Kidney capillary endothelial cell (primary cell): ENCODE results near the gene TTC12.

ENCODE experiments used
- DNase-seq: peaks from one replicate; pipeline ENCODE4 v3.0.0-alpha.2; 2018; ENCODE audit warnings: low spot score

TTC12 gene

GRCh38 chr11:113405724-113406478 is 91.5 kb downstream of the TTC12 start:
- no peak for DNase-seq

DNA sequence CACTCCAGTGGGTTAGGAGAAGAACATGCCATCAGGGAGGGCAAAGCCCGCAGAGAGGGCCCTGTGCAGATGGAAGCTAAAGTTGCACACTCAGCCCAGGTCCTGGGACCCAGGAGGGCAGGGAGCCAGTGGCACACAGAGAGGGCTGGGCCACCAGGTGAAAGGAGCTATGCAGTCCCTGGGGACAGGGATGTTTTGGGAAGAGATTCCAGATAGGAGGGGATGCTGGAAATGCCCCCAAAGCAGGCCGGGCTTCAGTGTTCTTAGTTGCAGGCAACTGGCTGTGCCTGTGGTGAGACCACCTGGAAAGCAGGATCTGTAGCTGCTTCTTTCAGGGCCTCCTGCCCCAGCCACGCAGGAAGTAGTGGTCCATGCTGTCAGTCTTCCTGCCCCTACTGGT is 92.8 kb downstream of the TTC12 start:
- no peak for DNase-seq

DNA sequence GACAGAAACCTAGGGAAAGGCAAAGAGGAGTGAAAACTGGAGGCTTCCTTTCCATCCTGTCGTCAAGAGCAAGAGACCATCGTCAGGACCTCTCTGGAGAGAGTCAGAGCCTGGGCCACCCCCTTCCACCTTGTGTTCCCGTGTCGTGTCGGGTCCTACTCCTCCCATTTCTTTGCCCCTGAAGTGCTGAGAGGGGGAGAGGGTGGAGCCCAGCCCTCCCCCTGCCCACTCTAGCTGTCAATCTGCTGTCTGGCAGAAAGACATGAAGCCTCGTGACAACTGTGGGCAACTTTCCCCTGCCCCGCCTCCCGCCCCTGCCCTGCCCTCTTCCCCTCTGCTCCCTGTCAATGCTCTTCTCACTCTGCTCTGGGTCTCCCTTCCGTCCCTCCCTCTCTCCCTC is 93.8 kb downstream of the TTC12 start:
- DNase-seq, result no peak

DNA sequence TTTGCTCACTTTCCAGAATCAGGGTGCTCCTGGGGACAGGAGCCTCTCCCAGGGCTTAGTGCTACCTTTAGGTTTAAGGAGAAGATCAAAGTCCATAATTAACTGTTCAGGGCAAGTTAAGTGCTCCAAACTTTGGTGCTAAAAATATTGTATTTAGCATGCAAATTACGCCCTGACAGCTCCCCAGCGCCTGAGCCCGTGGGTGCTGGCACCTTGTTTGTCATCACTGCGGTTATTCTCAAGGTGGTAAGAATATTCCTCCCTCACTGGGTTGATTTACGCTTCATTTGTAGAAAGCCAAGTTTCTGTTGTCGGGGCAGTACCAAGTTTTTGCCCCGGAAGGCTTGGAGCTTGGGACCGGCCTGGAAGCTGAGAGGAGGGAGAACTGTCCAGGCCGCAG is 94.5 kb downstream of the TTC12 start:
- DNase-seq, result no peak

DNA sequence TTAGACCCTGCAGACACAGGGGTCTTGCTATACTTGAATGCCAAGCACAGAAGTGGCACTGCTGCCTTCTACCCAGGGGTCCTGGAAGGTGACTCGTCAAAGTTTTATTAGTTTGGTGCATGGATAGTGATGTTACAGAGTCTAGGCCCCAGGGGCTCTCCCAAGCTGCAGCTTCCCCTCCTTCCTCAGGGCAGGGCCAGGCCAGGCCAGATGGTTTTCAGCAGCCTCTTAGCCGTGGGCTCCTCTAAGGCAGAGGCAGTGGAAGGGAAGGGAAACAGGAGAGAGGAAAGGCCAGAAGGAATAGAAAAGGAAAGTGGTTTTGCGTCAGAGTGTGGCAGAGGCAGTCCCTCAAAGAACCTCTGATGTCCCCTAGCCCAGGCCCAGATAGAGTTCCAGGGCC is 95.1 kb downstream of the TTC12 start:
- DNase-seq, result no peak

GRCh38 chr11:113410414-113411135 is 96.2 kb downstream of the TTC12 start:
- no peak for DNase-seq

DNA sequence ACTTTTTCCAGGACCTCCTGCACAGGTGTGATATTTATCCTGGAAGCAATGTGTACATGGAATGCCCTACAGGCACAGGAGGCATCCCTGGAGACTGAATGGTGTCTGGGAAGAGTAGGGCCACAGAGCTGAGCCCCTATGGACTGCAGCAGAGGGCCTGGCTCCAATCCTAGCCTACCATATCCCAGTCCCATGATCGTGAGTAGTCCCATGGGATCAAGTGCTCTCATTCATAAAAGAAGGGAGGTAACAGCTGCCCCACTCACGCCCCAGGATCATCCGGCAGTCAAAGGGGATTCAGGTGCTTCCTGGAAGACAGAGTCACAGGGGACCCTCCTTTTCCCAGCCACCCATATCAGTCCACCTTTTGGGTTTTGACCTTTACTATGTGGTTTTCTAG is 97.2 kb downstream of the TTC12 start:
- DNase-seq, result no peak

DNA sequence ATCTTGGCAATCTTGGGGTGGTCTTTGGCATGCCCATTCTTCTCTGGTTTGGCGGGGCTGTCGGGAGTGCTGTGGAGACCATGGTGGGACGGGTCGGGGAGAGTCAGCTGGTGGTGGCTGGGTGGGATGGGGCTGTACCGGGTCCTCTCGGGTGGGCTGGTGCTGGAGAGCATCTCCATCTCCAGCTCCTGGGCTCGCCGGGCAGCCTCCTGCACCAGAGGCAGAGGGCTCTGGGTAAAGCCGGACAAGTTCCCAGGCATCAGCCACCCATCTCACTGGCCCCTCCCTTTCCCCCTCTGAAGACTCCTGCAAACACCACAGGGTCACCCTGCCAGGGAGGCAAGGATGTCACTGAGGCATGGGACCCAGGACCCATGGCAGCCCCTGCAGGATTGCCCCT is 98.3 kb downstream of the TTC12 start:
- DNase-seq, result no peak

DNA sequence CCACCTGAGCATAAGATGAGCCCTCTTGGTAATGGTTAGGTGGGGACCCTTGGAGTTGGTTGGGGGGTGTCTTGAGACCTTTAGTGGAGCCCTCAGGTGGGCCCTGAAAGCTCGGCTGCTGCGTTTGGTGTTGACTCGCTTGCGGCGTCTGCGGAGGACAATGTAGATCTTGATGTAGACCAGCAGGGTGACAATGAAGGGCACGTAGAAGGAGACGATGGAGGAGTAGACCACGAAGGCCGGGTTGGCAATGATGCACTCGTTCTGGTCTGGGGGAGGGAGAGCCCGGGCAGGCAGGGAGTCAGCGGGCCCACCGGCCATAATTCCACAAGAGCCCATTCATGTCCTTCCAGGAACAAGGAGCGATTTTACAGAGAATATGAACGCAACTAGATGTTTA is 101.0 kb downstream of the TTC12 start:
- DNase-seq, result no peak
